Kidney (tissue), 14 donors: ENCODE data around the gene C1R. TPM values are rescaled to one million over a fixed set of nuclear protein-coding genes. Genes with fewer than 3 reads are reported as not detected.

Source experiments
- DNase-seq, 5 donors: peaks; one replicate each; pipeline ENCODE4 v3.0.0-alpha.2; 2013 to 2020
- FAIRE-seq: peaks from 2 replicates; lab custom pipeline; 2012; peaks lifted over from hg19 to GRCh38; lab: Jason Lieb, UNC
- H3K27ac ChIP-seq, 2 donors: one replicate each; pipeline ENCODE4 v1.7.0; 2013; ENCODE audit warnings: low read depth in 2 of 2, low read length in 2 of 2, inconsistent platforms in 1 of 2
- H3K27me3 ChIP-seq: one replicate; pipeline ENCODE4 v1.7.1; 2013; ENCODE audit warnings: low read length, inconsistent platforms; ENCODE audit not compliant: control insufficient read depth, insufficient read depth
- H3K36me3 ChIP-seq, 3 donors: one replicate each; pipeline versions ENCODE4 v1.7.0 to v1.7.1; 2013; ENCODE audit warnings: low read length in 3 of 3, control low read depth in 1 of 3, inconsistent platforms in 1 of 3; ENCODE audit not compliant: insufficient read depth in 3 of 3, control insufficient read depth in 2 of 3
- H3K4me1 ChIP-seq, 3 donors: one replicate each; pipeline versions ENCODE4 v1.7.0 to v1.7.1; 2013; ENCODE audit warnings: low read length in 3 of 3, inconsistent platforms in 1 of 3, low read depth in 1 of 3; ENCODE audit not compliant: control insufficient read depth in 2 of 3, insufficient read depth in 2 of 3
- H3K4me3 ChIP-seq, 3 donors: one replicate each; pipeline versions ENCODE4 v1.7.0 to v1.8.1; 2013; ENCODE audit warnings: low read length in 3 of 3, control low read depth in 1 of 3, inconsistent platforms in 1 of 3
- H3K9ac ChIP-seq, 3 donors: one replicate each; pipeline versions ENCODE4 v1.7.0 to v1.7.1; 2013; ENCODE audit warnings: low read length in 3 of 3, control low read depth in 1 of 3, inconsistent platforms in 1 of 3
- H3K9me3 ChIP-seq, 3 donors: one replicate each; pipeline versions ENCODE4 v1.7.0 to v1.7.1; 2013; ENCODE audit warnings: low read length in 3 of 3, control low read depth in 1 of 3, inconsistent platforms in 1 of 3; ENCODE audit not compliant: control insufficient read depth in 2 of 3, insufficient read depth in 1 of 3
- intact Hi-C: fragments of 100-400 bp; cut with DNase I; formaldehyde crosslinking; loops from one replicate; pipeline ENCODE4 v1.11.1; 2022
- polyA plus RNA-seq: library from polyadenylated mRNA; stranded (reverse); fragments of 350-450 nt; fragmentation: Illumina TruSeq; extraction: RNeasy Lipid Tissue Mini Kit (QIAGEN cat#74804); gene quantifications from one replicate; pipeline ENCODE4 v1.2.3, GENCODE V29; 2014; ENCODE audit warnings: low read depth, low replicate concordance; ENCODE audit not compliant: insufficient read depth
- total RNA-seq: library from RNA; stranded (reverse); fragmentation: NEBNext Ultra II Directional; extraction: Animal tissue kit (Norgen Biotek cat#: 25700); gene quantifications from one replicate; pipeline ENCODE4 v1.2.1, GENCODE V29; 2021
- TF ChIP-seq, protein P1 (sequence below): IDR thresholded peaks from 3 replicates; pipeline ENCODE4 v1.5.1; 2012; ENCODE audit warnings: mild to moderate bottlenecking, moderate library complexity, borderline replicate concordance; ENCODE audit not compliant: insufficient read depth; ENCODE audit errors: extremely low read depth
- donor health status: control.
- donor health status: control.
- donor health status: control.
- donor health status: control.
- donor health status: control.
- donor health status: DM: yes; HTN: yes; CAD: no.
- donor health status: Normal renal cell carcinoma (clear cell type).

C1R gene
- total and polyA plus RNA-seq, 2 donors from 2014 or later: 183 to 514 TPM

DNA sequence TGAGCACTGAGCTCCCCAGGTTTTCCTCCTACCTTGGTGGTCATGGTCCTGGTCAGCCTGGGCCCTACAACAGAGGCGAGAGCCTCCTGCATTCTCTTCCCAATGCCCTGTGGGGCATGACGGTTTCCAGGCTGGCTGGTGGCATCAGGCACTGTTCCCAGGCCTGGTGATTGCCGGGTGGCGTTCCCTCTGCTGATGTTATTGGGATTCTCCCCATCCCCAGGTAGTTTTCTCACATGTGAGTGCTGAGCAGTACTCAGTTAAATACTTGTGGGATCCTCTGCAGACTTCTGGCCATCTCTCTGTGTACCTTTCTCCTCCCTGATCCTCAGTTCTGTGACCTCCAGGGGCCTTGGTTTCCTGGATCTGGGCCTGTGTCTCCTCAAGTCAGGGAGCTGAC, 15.8 kb downstream of the C1R start:
- Histone ChIP-seq H3K36me3 (no peaks in the 10 kb centered on the region), H3K9ac (no peak overlapping the region), H3K27me3 (no peaks in the 10 kb centered on the region), H3K27ac (no peak overlapping the region), H3K9me3 (no peaks in the 10 kb centered on the region), H3K4me1 (no peaks in the 10 kb centered on the region), H3K4me3 (no peak overlapping the region)
- intact Hi-C loops: no loop called here
- TF ChIP-seq, protein P1, sequence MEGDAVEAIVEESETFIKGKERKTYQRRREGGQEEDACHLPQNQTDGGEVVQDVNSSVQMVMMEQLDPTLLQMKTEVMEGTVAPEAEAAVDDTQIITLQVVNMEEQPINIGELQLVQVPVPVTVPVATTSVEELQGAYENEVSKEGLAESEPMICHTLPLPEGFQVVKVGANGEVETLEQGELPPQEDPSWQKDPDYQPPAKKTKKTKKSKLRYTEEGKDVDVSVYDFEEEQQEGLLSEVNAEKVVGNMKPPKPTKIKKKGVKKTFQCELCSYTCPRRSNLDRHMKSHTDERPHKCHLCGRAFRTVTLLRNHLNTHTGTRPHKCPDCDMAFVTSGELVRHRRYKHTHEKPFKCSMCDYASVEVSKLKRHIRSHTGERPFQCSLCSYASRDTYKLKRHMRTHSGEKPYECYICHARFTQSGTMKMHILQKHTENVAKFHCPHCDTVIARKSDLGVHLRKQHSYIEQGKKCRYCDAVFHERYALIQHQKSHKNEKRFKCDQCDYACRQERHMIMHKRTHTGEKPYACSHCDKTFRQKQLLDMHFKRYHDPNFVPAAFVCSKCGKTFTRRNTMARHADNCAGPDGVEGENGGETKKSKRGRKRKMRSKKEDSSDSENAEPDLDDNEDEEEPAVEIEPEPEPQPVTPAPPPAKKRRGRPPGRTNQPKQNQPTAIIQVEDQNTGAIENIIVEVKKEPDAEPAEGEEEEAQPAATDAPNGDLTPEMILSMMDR: no peak
- DNase-seq (no peak), FAIRE-seq (no peak)

DNA sequence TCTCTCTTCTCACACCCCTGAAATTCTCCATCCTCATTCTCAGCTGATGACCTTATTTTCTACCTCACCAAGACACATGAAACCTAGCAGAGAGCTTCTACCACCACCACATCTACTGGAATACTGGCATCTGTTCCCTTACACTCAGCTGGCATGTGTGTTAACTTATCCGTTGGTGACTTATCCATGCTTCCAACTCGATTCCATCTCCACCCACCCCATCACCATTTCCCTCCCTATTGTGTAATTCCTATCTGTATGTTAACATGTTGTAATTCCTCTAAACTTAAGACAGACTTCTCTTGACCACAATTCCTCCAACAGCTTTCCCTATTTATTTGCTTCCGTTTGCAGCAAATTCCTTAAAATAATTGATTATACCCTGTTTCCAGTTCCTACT, 16.3 kb downstream of the C1R start:
- Histone ChIP-seq H3K4me3 (no peak overlapping the region), H3K4me1 (no peaks in the 10 kb centered on the region), H3K9ac (no peak overlapping the region), H3K27me3 (no peaks in the 10 kb centered on the region), H3K36me3 (no peaks in the 10 kb centered on the region), H3K27ac (no peak overlapping the region), H3K9me3 (no peaks in the 10 kb centered on the region)
- FAIRE-seq (no peak), DNase-seq (no peak)
- intact Hi-C loops: no loop called here
- TF ChIP-seq, protein P1: no peak

DNA sequence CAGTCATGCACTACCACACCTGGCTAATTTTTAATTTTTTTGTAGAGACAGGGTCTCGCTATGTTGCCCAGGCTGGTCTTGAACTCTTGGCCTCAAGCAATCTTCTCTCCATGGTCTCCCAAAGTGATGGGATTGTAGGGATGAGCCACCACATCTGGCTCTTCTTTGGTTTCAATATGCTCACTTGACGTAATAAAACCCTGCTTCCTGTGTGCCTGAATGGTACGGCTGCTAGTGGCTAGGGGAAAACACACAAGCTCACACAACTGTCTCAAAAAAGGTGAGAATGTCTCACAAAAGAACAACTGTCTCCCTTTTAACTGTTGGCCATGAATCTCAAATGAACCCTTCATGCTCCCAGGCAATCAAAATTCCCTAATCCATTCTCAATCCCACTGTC, 16.7 kb downstream of the C1R start:
- TF ChIP-seq, protein P1: no peak
- no peak overlapping the region for H3K4me3 ChIP-seq
- FAIRE-seq (no peak), DNase-seq (no peak)
- intact Hi-C loops: no loop called here
- H3K27me3 ChIP-seq: no peaks in the 10 kb centered on the region
- H3K4me1 ChIP-seq: no peaks in the 10 kb centered on the region
- no peak overlapping the region for H3K27ac ChIP-seq
- no peak overlapping the region for H3K9ac ChIP-seq
- H3K9me3 ChIP-seq: no peaks in the 10 kb centered on the region
- no peaks in the 10 kb centered on the region for H3K36me3 ChIP-seq

DNA sequence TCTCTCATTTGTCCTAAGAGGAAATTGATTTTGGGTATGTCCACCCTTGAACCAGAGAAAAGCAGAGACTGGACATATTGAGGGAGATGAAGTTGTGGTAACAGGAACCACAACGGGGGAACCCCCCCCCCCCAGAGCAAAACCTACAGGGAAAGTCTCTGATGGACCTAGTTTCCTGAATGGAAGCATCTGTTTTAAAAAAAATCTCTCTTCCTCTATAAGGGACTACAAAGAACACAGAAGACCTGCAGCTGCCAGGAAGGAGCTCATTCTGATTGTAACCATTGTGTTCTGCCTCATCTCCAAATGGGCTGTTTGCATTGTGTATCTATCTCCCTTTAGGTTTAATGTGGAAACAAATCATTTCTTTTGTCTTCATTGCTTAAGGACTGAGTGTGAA, 18.3 kb downstream of the C1R start:
- Histone ChIP-seq H3K4me1 (no peaks in the 10 kb centered on the region), H3K9me3 (no peaks in the 10 kb centered on the region), H3K27me3 (no peaks in the 10 kb centered on the region), H3K36me3 (no peaks in the 10 kb centered on the region), H3K9ac (no peak overlapping the region), H3K27ac (no peak overlapping the region), H3K4me3 (no peak overlapping the region)
- DNase-seq (peak in 1 of 5 donors; percentile 24), FAIRE-seq (no peak)
- TF ChIP-seq, protein P1: no peak
- intact Hi-C loops: no loop called here
